Measurements from ENCODE around the gene GIMAP6. TPM values are rescaled to one million over a fixed set of nuclear protein-coding genes. Genes with fewer than 3 reads are reported as not detected.
"Not testable (repeated sequence)": the region's sequence is repeated elsewhere in the genome, so short reads cannot be mapped to it uniquely, and the experiment has no call there.

GIMAP6 gene
- total RNA-seq: 169 and 251 TPM in 2 replicates

DNA sequence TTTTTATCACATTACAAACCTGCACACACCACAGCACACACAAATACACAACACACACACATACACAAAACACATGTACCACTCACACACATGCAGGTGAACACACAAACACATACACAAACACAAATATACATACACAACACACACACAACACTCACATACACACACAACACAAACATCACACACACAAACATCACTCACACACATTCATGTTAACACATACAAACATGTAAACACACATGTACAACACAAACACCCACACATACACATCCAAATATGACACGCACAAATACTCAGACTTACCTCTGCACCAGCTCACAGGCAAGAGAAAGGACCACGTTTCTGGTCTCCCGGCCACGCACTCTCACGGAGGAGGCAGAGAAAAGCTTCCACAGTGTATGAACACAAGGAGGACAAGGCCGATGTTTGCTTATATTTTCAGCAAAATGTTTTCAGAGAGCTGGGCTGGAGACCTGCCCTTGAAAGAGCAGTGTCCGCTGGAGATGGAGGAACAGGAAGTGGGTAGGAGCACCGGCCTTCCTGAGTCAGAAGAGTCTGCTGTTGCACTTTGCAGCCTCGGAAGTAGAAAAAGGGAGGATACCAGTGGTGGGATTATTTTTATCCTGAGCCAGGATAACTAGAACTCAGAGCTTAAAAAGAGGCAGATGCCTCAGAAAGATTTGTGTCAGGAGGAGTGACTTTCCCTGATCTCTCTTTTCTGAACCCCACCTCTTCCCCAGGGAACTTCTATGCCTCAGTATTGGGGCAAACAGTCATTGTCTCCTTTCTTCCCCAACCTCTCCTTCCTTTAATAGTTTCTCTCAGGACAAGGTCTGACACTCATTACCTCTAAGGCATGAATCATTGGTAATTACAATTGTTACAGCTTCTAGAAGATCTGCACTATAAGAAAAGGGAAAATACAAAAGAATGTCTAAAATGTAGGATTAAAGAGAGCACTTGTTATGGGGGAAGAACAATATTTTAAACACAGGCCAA lies at the start of gene GIMAP6:
Gene GIMAP6, minus strand, starts transcription at position 520 of the 999 bp plus-strand sequence. CDS start 2,243 bp downstream, outside the sequence.
- DNase-seq (ENCODE audit: low read depth in 2 of 2): peak; percentile 23 to 72

DNA sequence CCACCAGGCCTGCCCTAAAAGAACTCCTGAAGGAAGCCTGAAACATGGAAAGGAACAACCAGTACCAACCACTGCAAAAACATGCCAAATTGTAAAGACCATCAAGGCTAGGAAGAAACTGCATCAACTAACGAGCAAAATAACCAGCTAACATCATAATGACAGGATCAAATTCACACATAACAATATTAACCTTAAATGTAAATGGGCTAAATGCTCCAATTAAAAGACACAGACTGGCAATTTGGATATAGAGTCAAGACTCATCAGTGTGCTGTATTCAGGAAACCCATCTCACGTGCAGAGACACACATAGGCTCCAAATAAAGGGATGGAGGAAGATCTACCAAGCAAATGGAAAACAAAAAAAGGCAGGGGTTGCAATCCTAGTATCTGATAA lies 48.2 kb upstream of the GIMAP6 start:
- DNase-seq (ENCODE audit: low read depth in 2 of 2): not testable (repeated sequence)

GRCh38 chr7:150678601-150679000 lies 46.4 kb upstream of the GIMAP6 start:
- not testable (repeated sequence) for DNase-seq (ENCODE audit: low read depth in 2 of 2)

- DNase-seq (ENCODE audit: low read depth in 2 of 2): peak in 1 of 2 donors; percentile 84
These were observed 44.7 kb upstream of the GIMAP6 start for GRCh38 chr7:150676854-150677253.

GRCh38 chr7:150676276-150676675 lies 44.1 kb upstream of the GIMAP6 start:
- peak in 1 of 2 donors; percentile 36 for DNase-seq (ENCODE audit: low read depth in 2 of 2)

DNA sequence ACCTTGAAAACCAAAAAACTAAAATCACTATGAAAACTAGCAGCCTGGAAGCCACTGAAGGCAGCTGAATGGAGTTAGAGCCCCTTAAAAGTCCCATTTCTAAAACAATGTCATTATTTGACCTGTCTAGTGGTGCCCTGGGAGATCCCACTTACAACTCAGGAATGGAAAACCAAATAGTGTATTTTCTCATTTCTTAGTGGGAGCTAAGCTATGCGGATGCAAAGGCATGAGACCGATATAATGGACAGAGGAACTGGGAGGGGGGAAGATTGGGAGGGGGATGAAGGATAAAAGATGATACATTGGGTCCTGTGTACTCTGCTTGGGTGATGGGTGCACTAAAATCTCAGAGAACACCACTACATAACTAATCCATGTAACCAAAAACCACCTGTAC lies 43.5 kb upstream of the GIMAP6 start:
- DNase-seq (ENCODE audit: low read depth in 2 of 2): peak in 1 of 2 donors; percentile 22

DNA sequence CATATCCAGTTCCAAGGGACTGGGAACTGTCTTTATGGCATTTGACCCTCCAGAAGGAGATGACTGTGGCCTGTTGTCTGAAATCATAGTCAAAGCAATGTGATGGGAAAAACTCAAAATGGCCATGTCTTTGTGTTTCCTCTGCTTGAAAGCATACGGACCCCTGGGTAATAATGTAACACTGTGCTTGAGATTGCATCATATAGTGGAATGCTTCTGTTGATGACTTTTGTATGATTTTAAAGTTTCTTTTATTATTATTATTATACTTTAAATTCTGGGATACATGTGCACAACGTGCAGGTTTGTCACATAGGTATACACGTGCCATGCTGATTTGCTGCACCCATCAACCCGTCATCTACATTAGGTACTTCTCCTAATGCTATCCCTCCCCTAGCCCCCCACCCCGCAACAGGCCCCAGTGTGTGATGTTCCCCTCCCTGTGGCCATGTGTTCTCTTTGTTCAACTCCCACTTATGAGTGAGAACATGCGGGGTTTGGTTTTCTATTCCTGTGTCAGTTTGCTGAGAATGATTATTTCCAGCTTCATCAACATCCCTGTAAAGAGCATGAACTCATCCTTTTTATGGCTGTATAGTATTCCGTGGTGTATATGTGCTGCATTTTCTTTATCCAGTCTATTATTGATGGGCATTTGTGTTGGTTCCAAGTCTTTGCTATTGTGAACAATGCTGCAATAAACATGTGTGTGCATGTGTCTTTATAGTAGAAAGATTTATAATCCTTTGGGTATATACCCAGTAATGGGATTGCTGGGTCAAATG lies 39.8 kb upstream of the GIMAP6 start:
- DNase-seq (ENCODE audit: low read depth in 2 of 2): not testable (repeated sequence)

DNA sequence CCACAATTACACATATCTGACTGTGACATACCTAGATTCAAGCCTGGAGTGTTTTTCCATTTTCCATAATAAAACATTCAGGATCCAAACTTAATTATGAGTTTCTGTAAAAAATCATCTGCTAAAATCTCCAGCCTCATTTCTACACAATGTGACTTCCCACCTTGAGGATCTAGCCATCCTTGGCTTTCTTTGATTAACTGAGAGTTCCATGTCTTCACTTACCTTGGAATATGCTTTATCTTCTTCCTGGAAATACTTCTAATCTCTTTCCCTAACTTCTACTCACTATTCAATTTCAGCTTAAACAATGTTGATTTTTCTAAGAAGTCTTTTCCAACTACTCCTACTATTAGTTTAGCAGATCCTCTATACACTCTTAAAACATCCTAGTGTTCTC lies 36.8 kb upstream of the GIMAP6 start:
- no peak for DNase-seq (ENCODE audit: low read depth in 2 of 2)

DNA sequence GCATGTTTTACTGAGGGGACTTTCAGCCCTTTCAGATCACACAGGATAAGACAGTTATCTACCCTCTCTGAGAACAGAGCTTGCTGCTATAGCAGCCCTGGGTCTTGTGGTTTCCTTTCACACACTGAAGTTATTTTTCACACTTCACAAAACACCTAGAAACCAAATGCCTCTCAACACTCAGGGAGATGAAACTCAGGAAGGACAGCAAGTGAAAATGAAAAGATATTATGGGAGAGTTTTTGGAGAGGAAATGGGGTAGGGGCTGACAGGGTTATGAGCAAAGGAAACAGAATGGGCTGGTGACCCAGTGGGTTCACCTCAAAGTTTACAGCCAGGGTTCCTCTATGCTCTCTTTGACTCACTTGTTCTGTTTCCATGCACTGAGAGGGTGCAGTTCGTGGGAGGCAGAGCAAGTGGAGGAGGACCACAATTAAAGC lies 36.3 kb upstream of the GIMAP6 start:
- DNase-seq (ENCODE audit: low read depth in 2 of 2): no peak

GRCh38 chr7:150666412-150666811 lies 34.2 kb upstream of the GIMAP6 start:
- DNase-seq (ENCODE audit: low read depth in 2 of 2): no peak

DNA sequence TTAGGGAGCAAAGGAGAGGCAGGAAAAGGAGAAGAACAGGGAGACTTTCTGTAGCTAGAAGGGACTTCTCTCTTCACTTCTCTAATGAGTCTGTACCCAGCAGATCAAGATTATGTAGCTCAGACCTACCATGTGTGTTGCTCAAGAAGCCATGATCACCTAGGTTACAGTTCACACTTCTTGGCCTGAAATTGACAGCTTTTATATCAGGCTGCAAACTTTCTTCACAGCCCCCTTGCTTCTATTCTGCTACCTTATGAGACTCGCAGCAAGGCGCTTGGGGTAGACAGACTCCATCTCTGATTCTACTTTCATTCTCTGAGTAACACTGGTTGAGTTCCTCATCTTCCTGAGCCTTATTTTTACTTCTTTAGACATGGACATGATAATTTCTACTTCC lies 33.7 kb upstream of the GIMAP6 start:
- no peak for DNase-seq (ENCODE audit: low read depth in 2 of 2)

DNA sequence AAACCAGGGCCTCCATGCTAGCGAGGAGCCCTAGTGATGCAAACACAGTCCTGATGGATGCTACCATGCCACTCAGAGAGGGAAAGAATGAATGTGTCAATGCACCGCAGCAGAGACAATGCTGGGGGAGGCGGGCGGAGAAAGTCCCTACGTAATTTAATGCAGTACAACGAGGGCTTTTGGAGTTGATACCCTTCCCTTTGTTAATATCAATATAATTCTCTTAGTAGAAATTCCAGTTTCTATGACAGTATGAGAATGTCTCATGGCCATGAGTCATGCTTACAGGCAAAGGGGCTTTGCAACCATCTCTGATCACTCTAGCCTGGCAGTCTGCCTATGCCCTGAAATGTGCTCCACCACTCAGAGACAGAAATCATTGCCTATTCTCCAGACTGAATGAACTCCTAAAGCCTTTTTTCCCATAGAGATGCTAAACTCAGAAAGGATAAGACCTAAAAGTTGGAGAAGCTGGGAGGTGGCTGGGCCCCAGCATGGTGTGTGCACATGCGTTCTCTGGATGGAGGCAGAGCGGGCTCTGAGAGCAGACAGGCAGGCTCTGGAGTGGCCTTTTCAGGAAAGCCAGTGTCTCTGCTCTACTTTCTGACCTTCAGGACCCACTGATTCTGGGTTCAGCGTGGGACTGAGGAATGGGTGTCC lies 33.0 kb upstream of the GIMAP6 start:
- DNase-seq (ENCODE audit: low read depth in 2 of 2): peak in 1 of 2 donors; percentile 24

GRCh38 chr7:150663802-150664494 lies 31.8 kb upstream of the GIMAP6 start:
- no peak for DNase-seq (ENCODE audit: low read depth in 2 of 2)

- not testable (repeated sequence) for DNase-seq (ENCODE audit: low read depth in 2 of 2)
These were observed 30.6 kb upstream of the GIMAP6 start for GRCh38 chr7:150662821-150663220.

DNA sequence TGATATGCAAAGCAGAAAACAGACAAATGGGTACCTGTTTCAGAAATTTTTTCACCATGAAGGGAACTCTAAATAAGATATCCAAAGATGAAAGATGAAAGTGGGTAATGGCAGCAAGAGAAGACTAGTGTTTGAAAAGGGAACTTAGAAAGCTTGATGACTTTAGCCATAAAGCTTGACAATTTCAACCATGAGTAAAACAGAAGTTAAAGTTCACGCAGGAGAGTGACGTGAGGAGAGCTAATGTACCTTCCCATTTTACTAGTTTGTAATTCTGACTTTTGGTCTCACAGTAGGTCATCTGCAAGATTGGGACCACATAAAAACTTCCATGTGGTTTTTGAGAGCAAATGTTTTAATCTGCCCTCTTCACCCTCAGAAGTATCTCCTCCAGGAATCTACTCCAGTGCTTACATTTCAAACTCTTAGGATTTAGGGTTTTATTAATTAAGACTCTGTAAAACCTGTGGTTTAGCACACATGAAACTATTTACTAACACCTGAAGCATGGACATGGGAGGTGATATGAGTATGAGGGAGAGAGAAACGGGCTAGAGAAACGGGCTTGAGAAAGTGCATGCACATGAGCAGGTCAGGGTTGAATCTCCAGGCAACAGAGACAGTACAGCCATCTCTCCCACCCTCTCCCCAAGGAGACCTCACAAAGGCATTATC lies 28.9 kb upstream of the GIMAP6 start:
- no peak for DNase-seq (ENCODE audit: low read depth in 2 of 2)

DNA sequence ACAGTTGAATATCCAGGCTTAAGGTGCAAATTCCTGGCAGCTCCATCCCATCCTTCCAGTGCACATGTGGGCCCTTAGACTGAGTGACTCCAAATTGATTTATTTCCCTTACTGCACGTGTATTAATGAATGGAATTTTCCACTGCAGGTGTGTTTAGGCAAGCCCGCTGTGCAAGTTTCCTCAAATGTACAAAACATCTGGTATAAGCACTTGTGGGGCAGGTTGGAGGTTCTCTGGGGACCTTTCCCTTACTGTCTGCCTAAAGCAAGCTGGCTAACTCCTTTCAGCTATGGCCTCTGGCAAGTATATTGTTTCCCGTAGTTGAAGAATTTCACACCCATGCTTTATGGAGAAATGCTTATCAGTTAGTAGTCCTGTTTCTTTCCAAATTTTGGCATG lies 25.3 kb upstream of the GIMAP6 start:
- peak in 1 of 2 donors; percentile 77 for DNase-seq (ENCODE audit: low read depth in 2 of 2)

DNA sequence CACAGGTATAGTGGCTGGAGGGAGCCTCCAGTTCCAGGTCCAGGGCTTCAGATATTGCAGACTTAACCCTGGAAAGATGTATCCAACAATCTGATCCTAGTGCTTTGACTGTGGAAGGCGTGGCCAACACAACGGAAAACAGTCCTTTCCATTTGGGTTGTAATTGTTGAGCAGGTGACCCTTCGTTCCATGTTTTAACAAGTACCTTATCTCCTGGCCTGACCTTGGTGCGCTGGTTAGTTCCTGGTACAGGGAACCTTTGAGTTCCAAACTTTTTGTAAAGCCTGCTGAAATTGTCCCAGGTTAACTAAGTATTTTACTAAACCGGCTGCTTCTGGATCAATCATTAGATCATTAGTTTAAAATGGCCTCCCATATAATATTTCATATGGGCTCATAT lies 23.9 kb upstream of the GIMAP6 start:
- no peak for DNase-seq (ENCODE audit: low read depth in 2 of 2)

DNA sequence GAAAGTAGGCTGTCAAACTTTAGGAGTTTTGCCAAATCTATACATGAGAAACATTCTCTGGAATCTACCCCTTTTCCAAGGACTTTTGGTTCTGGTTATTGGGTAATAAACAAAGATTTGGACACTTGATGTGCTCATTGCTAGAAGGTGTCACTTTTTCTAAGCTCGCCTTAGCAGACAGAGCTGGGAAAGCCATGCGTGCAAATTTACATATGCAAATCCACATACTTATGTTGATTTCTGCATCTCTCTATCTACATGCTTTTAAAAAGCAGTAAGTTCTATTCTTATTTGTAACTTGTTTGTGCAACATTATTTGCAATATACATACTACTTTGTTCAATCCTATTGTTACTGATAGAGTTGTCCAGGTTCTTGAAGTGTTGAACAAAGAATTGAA lies 22.5 kb upstream of the GIMAP6 start:
- no peak for DNase-seq (ENCODE audit: low read depth in 2 of 2)

GRCh38 chr7:150649080-150649385 lies 16.8 kb upstream of the GIMAP6 start:
- no peak for DNase-seq (ENCODE audit: low read depth in 2 of 2)

DNA sequence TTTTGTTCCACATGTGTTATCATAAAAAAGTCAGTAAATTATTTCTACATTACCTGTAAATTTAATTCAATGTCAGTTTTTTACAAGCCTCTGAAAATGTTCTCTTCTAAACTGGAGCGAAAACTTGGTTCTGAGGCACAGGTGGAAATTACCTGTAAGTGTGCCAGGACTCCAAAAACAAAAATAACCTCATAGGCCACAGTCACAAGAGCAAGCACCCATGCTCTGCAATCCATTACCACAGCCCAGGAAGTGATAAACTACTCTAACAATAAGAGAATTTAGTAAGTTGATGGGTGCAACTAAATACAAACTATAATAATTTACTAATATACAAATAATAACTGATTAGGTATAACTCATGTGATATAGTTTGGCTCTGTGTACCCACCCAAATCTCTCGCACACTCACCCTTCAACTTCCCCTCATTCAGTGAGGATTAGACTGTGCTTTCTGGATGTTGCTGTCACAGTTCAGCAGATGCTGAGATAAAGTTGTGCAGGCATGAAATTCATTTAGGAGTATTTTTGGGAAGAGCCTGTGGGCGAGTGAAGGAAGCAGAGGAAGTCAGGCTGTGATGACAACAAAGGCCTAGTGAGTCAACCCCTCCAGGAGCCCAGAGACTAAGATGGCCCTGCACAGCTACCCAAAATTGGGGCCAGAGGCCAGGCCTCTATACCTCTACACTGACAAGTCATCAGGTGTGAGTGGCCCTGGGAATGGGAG lies 16.3 kb upstream of the GIMAP6 start:
- DNase-seq (ENCODE audit: low read depth in 2 of 2): no peak
